Measurements from ENCODE around the gene PARD3B.

DNA sequence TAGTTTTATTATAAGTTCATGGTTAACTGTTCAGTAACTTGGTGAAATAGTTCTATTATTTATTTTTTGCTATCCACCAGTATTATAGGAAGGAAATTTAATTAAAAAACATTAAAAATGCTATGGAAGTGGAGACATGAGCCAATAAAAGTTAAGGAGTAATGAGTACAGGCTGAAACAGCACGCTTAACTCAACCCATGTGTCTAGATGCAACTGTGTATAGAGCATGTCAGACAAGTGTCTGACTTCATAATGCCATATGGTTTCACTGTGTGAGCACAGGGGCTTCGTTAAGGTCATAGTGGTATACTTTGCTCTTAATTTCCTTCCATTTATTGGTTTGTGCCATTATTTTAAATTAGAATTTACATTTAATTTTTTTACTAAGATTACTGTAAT lies 570.2 kb downstream of the PARD3B start:
- TF ChIP-seq, protein P1, sequence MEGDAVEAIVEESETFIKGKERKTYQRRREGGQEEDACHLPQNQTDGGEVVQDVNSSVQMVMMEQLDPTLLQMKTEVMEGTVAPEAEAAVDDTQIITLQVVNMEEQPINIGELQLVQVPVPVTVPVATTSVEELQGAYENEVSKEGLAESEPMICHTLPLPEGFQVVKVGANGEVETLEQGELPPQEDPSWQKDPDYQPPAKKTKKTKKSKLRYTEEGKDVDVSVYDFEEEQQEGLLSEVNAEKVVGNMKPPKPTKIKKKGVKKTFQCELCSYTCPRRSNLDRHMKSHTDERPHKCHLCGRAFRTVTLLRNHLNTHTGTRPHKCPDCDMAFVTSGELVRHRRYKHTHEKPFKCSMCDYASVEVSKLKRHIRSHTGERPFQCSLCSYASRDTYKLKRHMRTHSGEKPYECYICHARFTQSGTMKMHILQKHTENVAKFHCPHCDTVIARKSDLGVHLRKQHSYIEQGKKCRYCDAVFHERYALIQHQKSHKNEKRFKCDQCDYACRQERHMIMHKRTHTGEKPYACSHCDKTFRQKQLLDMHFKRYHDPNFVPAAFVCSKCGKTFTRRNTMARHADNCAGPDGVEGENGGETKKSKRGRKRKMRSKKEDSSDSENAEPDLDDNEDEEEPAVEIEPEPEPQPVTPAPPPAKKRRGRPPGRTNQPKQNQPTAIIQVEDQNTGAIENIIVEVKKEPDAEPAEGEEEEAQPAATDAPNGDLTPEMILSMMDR (conservative IDR thresholded peaks at IDR 0.05; ENCODE audit: low read depth, low read length): no peak
- TF ChIP-seq EZH2 (IDR thresholded peaks at IDR 0.05; ENCODE audit: low read length, unreplicated experiment): no peak
- TF ChIP-seq EZH2phosphoT487 (IDR thresholded peaks at IDR 0.05; ENCODE audit: borderline replicate concordance, low read length): no peak

All from PC-3 (cell line).